Measurements from ENCODE around the gene BICC1. TPM values are rescaled to one million over a fixed set of nuclear protein-coding genes. Genes with fewer than 3 reads are reported as not detected.

The BICC1 gene
- total RNA-seq, 4 donors from 2014 or later, result 4.7 to 29.7 (median 18.0) TPM

DNA sequence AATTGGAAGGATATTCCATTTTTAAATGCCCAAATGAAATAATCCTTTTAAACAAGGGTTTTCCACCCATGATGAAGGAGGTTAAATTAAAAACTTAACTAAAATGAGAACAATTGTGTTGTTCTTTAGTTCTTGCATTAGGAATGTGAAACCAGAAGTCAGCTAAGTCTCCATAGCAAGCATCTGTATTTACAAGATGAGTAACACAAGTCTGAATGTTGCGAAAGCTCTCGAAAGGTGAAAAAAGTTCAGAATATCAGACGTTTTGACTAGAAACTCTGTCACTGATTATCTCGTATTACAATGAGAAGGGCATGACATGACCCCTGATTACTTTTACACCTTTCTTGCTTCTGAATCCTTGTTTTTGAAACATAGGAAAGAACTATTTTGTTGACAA, 149.6 kb downstream of the BICC1 start:
- no peaks in the 10 kb centered on the region for H3K27me3 ChIP-seq
- TF ChIP-seq, protein P1, sequence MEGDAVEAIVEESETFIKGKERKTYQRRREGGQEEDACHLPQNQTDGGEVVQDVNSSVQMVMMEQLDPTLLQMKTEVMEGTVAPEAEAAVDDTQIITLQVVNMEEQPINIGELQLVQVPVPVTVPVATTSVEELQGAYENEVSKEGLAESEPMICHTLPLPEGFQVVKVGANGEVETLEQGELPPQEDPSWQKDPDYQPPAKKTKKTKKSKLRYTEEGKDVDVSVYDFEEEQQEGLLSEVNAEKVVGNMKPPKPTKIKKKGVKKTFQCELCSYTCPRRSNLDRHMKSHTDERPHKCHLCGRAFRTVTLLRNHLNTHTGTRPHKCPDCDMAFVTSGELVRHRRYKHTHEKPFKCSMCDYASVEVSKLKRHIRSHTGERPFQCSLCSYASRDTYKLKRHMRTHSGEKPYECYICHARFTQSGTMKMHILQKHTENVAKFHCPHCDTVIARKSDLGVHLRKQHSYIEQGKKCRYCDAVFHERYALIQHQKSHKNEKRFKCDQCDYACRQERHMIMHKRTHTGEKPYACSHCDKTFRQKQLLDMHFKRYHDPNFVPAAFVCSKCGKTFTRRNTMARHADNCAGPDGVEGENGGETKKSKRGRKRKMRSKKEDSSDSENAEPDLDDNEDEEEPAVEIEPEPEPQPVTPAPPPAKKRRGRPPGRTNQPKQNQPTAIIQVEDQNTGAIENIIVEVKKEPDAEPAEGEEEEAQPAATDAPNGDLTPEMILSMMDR (IDR thresholded peaks at IDR 0.05 in 4 of 5, conservative IDR thresholded peaks at IDR 0.05 in 1 of 5), result no peak
- no peak for TF ChIP-seq POLR2A (IDR thresholded peaks at IDR 0.05)
- H3K27ac ChIP-seq, result peak overlapping the region in 1 of 4 donors; percentile 18
- ATAC-seq (peak; percentile 74 to 81), DNase-seq (no peak)
- no peaks in the 10 kb centered on the region for H3K9me3 ChIP-seq
- in situ Hi-C loops (cut with MboI; ENCODE audit: low sequenced_read_pairs in 4 of 4) (no loop called here), intact Hi-C loops (cut with DNase I; ENCODE audit: low total_unique reads) (no loop called here)
- H3K36me3 ChIP-seq, result no peaks in the 10 kb centered on the region
- no peak overlapping the region for H3K4me3 ChIP-seq
- peaks cover 0 to 9% of the 10 kb centered on the region in 2 donors for H3K4me1 ChIP-seq

DNA sequence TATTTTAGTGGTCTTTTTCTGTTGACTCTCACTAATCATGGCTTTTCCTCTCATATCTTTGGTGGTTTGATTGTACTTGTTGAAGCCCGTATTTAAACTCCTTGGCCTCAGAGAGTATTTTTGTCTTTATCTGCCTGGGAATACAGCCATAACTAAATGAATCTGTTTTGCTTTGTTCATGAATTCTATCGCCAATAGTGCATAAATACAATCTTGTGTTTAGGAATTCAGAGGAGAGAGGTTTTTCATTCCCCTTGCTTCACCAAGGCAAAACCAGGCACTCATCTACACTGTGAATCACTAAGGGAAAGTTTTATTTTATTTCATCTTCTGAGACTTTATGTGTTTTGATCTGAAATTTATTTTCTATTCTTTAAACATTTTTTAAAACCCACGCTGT, 152.7 kb downstream of the BICC1 start:
- DNase-seq (no peak), ATAC-seq (no peak)
- H3K27ac ChIP-seq, result peak overlapping the region; percentile 5 to 65 (median 28)
- no peaks in the 10 kb centered on the region for H3K27me3 ChIP-seq
- peaks cover 0 to 9% of the 10 kb centered on the region in 2 donors for H3K4me1 ChIP-seq
- no peaks in the 10 kb centered on the region for H3K9me3 ChIP-seq
- H3K36me3 ChIP-seq, result no peaks in the 10 kb centered on the region
- in situ Hi-C loops (cut with MboI; ENCODE audit: low sequenced_read_pairs in 4 of 4), result no loop called here
- H3K4me3 ChIP-seq, result peak overlapping the region in 3 of 4 donors; percentile 4 to 28 (median 23)
- TF ChIP-seq, protein P1 (IDR thresholded peaks at IDR 0.05 in 4 of 5, conservative IDR thresholded peaks at IDR 0.05 in 1 of 5), result no peak
- no peak for TF ChIP-seq POLR2A (IDR thresholded peaks at IDR 0.05)
- intact Hi-C loops (cut with DNase I; ENCODE audit: low total_unique reads), result no loop called here

DNA sequence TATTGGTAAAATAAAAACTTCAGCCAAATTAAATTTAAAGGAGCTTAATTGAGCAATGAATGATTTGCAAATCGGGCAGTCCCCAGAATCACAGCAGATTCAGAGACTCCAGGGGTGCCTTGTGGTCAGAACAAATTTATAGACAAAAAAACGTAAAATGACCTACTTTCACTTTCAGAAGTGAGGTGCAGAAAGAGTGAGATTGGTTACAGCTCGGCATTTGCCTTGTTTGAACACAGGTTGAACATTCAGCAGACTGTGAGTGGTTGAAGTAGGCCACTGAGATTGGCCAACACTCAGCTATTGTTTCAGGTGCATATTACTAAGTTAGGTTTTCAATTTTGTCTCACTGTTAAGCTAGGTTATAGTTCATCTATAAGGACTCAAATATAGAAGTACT, 153.4 kb downstream of the BICC1 start:
- peak in 1 of 2 donors; percentile 71 for ATAC-seq
- H3K4me3 ChIP-seq, result peak overlapping the region; percentile 2 to 28 (median 14)
- H3K9me3 ChIP-seq, result no peaks in the 10 kb centered on the region
- intact Hi-C loops (cut with DNase I; ENCODE audit: low total_unique reads), result no loop called here
- no peaks in the 10 kb centered on the region for H3K36me3 ChIP-seq
- in situ Hi-C loops (cut with MboI; ENCODE audit: low sequenced_read_pairs in 4 of 4), result no loop called here
- peak overlapping the region; percentile 5 to 65 (median 28) for H3K27ac ChIP-seq
- H3K4me1 ChIP-seq, result peaks cover 0 to 9% of the 10 kb centered on the region in 2 donors
- no peaks in the 10 kb centered on the region for H3K27me3 ChIP-seq
- TF ChIP-seq, protein P1 (IDR thresholded peaks at IDR 0.05 in 4 of 5, conservative IDR thresholded peaks at IDR 0.05 in 1 of 5), result no peak
- no peak for TF ChIP-seq POLR2A (IDR thresholded peaks at IDR 0.05)
- no peak for DNase-seq

DNA sequence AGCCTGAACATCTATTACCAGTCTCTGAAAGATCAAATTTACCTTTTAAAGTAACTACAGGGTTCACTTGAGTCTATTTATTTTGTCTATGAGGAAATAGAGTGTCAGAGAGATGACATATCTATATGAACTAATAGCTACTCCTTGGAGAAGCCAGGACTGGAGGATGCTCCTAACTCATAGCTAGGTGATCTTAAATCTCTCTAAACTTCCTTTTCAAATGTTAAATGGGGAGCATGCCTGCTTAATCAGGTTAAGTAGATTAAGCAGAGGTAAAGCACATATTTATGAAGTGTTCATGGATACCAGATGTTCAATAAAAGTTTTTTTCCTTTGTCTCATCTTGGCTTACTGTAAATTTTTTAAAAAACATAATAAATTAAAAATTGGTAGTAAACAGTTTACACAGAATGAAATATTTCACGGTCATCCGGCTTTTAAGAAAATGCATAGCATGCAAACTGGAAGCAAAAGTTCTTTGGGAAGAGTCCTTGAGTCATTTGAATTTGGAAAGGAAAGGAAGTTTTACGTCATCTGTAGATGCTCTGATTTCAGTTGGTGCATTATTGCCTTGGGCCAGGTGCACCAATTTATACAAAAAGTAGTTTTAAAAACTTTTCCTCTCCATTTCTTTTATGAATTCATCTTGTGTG, 155.1 kb downstream of the BICC1 start:
- TF ChIP-seq, protein P1 (IDR thresholded peaks at IDR 0.05 in 4 of 5, conservative IDR thresholded peaks at IDR 0.05 in 1 of 5), result no peak
- TF ChIP-seq POLR2A (IDR thresholded peaks at IDR 0.05), result no peak
- no peak for DNase-seq
- Histone ChIP-seq H3K27ac (no peak overlapping the region), H3K4me3 (no peak overlapping the region), H3K9me3 (no peaks in the 10 kb centered on the region), H3K4me1 (peaks cover 0 to 13% of the 10 kb centered on the region in 2 donors), H3K36me3 (no peaks in the 10 kb centered on the region), H3K27me3 (no peaks in the 10 kb centered on the region)
- in situ Hi-C loops (cut with MboI; ENCODE audit: low sequenced_read_pairs in 4 of 4), result no loop called here
- no peak for ATAC-seq
- intact Hi-C loops (cut with DNase I; ENCODE audit: low total_unique reads), result no loop called here
